ENCODE data around the gene KCNQ1OT1.

KCNQ1OT1 gene

DNA sequence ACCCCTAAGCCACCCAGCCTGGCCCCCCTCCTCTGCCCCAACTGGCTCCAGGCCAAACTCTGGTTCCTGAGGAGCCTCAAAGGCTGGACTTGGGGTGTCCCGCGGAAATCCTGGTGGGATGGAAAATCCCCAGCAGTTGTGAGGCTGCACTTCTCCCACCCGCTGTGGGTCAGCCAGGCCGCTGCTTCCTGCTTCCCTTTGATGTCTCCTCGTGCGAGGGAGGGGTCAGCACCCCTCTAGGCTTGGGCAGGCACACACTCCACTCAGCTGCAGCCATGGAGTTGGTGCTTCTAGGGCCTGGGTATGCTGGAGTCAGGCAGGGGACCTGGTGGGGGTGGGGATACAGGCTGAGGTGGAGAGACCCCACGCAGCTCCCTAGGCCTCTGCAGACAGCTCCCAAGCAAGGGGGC, 12.0 kb downstream of the KCNQ1OT1 start:
- no peak overlapping the region for H3K4me3 ChIP-seq (ENCODE audit: low read length)
- peaks cover 51% of the 10 kb centered on the region for H3K4me1 ChIP-seq (ENCODE audit: insufficient read depth, low read length)
- H3K36me3 ChIP-seq (ENCODE audit: insufficient read depth, low read depth, low read length), result peaks cover 6% of the 10 kb centered on the region; the same call in 1 of the 2 replicates
- H3K27me3 ChIP-seq (ENCODE audit: insufficient read depth, low read length), result peaks cover 4% of the 10 kb centered on the region; the same call in 1 of the 2 replicates
- no peak overlapping the region for H3K27ac ChIP-seq (ENCODE audit: low read length)
- no peak overlapping the region for H3K9ac ChIP-seq (ENCODE audit: low read depth, low read length)
- no peaks in the 10 kb centered on the region for H3K9me3 ChIP-seq (ENCODE audit: insufficient read depth, low read depth, low read length)

- H3K36me3 ChIP-seq (ENCODE audit: insufficient read depth, low read depth, low read length), result peaks cover 6% of the 10 kb centered on the region; the same call in 1 of the 2 replicates
- H3K27ac ChIP-seq (ENCODE audit: low read length), result no peak overlapping the region
- H3K27me3 ChIP-seq (ENCODE audit: insufficient read depth, low read length), result peaks cover 4% of the 10 kb centered on the region; the same call in 1 of the 2 replicates
- H3K9ac ChIP-seq (ENCODE audit: low read depth, low read length), result no peak overlapping the region
- no peak overlapping the region for H3K4me3 ChIP-seq (ENCODE audit: low read length)
- peaks cover 48% of the 10 kb centered on the region for H3K4me1 ChIP-seq (ENCODE audit: insufficient read depth, low read length)
- H3K9me3 ChIP-seq (ENCODE audit: insufficient read depth, low read depth, low read length), result no peaks in the 10 kb centered on the region
Observed at GRCh38 chr11:2687223-2687530, 12.6 kb downstream of the KCNQ1OT1 start.

GRCh38 chr11:2686360-2687222, 13.2 kb downstream of the KCNQ1OT1 start:
- H3K4me1 ChIP-seq (ENCODE audit: insufficient read depth, low read length), result peaks cover 42% of the 10 kb centered on the region
- H3K27me3 ChIP-seq (ENCODE audit: insufficient read depth, low read length), result peaks cover 4% of the 10 kb centered on the region; the same call in 1 of the 2 replicates
- H3K36me3 ChIP-seq (ENCODE audit: insufficient read depth, low read depth, low read length), result peaks cover 6% of the 10 kb centered on the region; the same call in 1 of the 2 replicates

GRCh38 chr11:2685566-2686359, 14.0 kb downstream of the KCNQ1OT1 start:
- Histone ChIP-seq H3K27me3 (ENCODE audit: insufficient read depth, low read length) (peaks cover 8% of the 10 kb centered on the region), H3K9ac (ENCODE audit: low read depth, low read length) (no peak overlapping the region), H3K9me3 (ENCODE audit: insufficient read depth, low read depth, low read length) (no peaks in the 10 kb centered on the region), H3K4me1 (ENCODE audit: insufficient read depth, low read length) (peaks cover 34% of the 10 kb centered on the region), H3K27ac (ENCODE audit: low read length) (no peak overlapping the region), H3K4me3 (ENCODE audit: low read length) (no peak overlapping the region), H3K36me3 (ENCODE audit: insufficient read depth, low read depth, low read length) (peaks cover 6% of the 10 kb centered on the region; the same call in 1 of the 2 replicates)

More at GRCh38 chr11:2686360-2687222, 13.2 kb downstream of the KCNQ1OT1 start:
- H3K9me3 ChIP-seq (ENCODE audit: insufficient read depth, low read depth, low read length), result no peaks in the 10 kb centered on the region
- no peak overlapping the region for H3K9ac ChIP-seq (ENCODE audit: low read depth, low read length)
- H3K4me3 ChIP-seq (ENCODE audit: low read length), result no peak overlapping the region
- H3K27ac ChIP-seq (ENCODE audit: low read length), result no peak overlapping the region

GRCh38 chr11:2685051-2685450, 14.7 kb downstream of the KCNQ1OT1 start:
- Histone ChIP-seq H3K4me3 (ENCODE audit: low read length) (no peak overlapping the region), H3K4me1 (ENCODE audit: insufficient read depth, low read length) (peaks cover 29% of the 10 kb centered on the region; the same call in 1 of the 2 replicates), H3K9ac (ENCODE audit: low read depth, low read length) (no peak overlapping the region), H3K27ac (ENCODE audit: low read length) (no peak overlapping the region), H3K9me3 (ENCODE audit: insufficient read depth, low read depth, low read length) (no peaks in the 10 kb centered on the region), H3K27me3 (ENCODE audit: insufficient read depth, low read length) (peaks cover 8% of the 10 kb centered on the region), H3K36me3 (ENCODE audit: insufficient read depth, low read depth, low read length) (peaks cover 6% of the 10 kb centered on the region; the same call in 1 of the 2 replicates)

DNA sequence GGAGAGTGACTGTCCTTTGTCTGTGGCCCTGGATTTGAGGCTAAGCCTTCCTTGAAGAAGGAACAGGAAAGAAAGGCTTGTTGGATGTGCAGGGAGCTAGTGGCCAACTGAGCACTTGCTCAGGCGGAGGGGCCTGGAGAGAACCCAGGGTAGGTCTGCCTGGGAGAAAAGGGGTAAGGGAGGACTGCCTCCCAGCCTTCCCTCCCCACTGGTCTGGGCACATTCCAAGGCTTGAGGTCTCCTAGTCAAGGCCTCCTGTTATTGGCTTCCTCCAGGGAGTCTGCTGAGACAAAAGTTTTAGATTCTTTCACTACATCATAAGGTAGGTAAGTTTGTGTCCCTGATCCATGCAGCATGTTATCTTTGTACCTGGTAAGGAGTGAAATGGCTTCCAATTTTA, 15.2 kb downstream of the KCNQ1OT1 start:
- peaks cover 29% of the 10 kb centered on the region; the same call in 1 of the 2 replicates for H3K4me1 ChIP-seq (ENCODE audit: insufficient read depth, low read length)
- H3K4me3 ChIP-seq (ENCODE audit: low read length), result no peak overlapping the region
- H3K9ac ChIP-seq (ENCODE audit: low read depth, low read length), result no peak overlapping the region
- no peak overlapping the region for H3K27ac ChIP-seq (ENCODE audit: low read length)
- peaks cover 8% of the 10 kb centered on the region for H3K27me3 ChIP-seq (ENCODE audit: insufficient read depth, low read length)
- no peaks in the 10 kb centered on the region for H3K9me3 ChIP-seq (ENCODE audit: insufficient read depth, low read depth, low read length)
- H3K36me3 ChIP-seq (ENCODE audit: insufficient read depth, low read depth, low read length), result peaks cover 6% of the 10 kb centered on the region; the same call in 1 of the 2 replicates

- H3K4me1 ChIP-seq (ENCODE audit: insufficient read depth, low read length), result peaks cover 29% of the 10 kb centered on the region; the same call in 1 of the 2 replicates
- peaks cover 6% of the 10 kb centered on the region; the same call in 1 of the 2 replicates for H3K36me3 ChIP-seq (ENCODE audit: insufficient read depth, low read depth, low read length)
- H3K9me3 ChIP-seq (ENCODE audit: insufficient read depth, low read depth, low read length), result no peaks in the 10 kb centered on the region
- peaks cover 8% of the 10 kb centered on the region for H3K27me3 ChIP-seq (ENCODE audit: insufficient read depth, low read length)
- H3K9ac ChIP-seq (ENCODE audit: low read depth, low read length), result no peak overlapping the region
- no peak overlapping the region for H3K27ac ChIP-seq (ENCODE audit: low read length)
- H3K4me3 ChIP-seq (ENCODE audit: low read length), result no peak overlapping the region
Observed at GRCh38 chr11:2683806-2684205, 16.0 kb downstream of the KCNQ1OT1 start.

GRCh38 chr11:2681408-2682145, 18.2 kb downstream of the KCNQ1OT1 start:
- Histone ChIP-seq H3K4me3 (ENCODE audit: low read length) (no peak overlapping the region), H3K9ac (ENCODE audit: low read depth, low read length) (no peak overlapping the region), H3K9me3 (ENCODE audit: insufficient read depth, low read depth, low read length) (no peaks in the 10 kb centered on the region), H3K36me3 (ENCODE audit: insufficient read depth, low read depth, low read length) (peaks cover 6% of the 10 kb centered on the region; the same call in 1 of the 2 replicates), H3K4me1 (ENCODE audit: insufficient read depth, low read length) (peaks cover 15% of the 10 kb centered on the region; the same call in 1 of the 2 replicates), H3K27ac (ENCODE audit: low read length) (no peak overlapping the region), H3K27me3 (ENCODE audit: insufficient read depth, low read length) (peaks cover 4% of the 10 kb centered on the region)

- Histone ChIP-seq H3K27me3 (ENCODE audit: insufficient read depth, low read length) (peaks cover 4% of the 10 kb centered on the region; the same call in 1 of the 2 replicates), H3K9me3 (ENCODE audit: insufficient read depth, low read depth, low read length) (no peaks in the 10 kb centered on the region), H3K9ac (ENCODE audit: low read depth, low read length) (no peak overlapping the region), H3K27ac (ENCODE audit: low read length) (no peak overlapping the region), H3K4me1 (ENCODE audit: insufficient read depth, low read length) (peaks cover 11% of the 10 kb centered on the region; the same call in 1 of the 2 replicates), H3K36me3 (ENCODE audit: insufficient read depth, low read depth, low read length) (no peaks in the 10 kb centered on the region), H3K4me3 (ENCODE audit: low read length) (no peak overlapping the region)
Observed at GRCh38 chr11:2679011-2679676, 20.6 kb downstream of the KCNQ1OT1 start.

DNA sequence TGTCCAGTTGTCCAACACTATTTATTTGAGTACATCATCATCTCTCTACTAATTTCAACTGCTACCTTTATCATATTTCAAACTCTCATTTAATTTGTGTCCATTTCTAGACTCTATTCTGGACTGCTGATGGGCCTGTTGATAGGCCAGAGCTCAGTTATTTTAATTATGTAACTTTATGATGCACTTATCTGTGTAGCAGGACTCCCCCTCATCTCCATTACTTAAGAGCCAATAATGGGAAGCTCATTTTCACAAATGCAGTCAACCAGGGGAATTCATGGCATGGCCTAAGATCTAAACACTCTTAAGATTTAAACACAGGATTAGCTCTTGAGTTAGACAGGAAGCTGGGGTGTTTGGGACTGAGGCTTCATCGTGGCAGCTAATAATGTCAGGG, 21.4 kb downstream of the KCNQ1OT1 start:
- H3K4me3 ChIP-seq (ENCODE audit: low read length), result no peak overlapping the region
- H3K9ac ChIP-seq (ENCODE audit: low read depth, low read length), result no peak overlapping the region
- peaks cover 9% of the 10 kb centered on the region; the same call in 1 of the 2 replicates for H3K4me1 ChIP-seq (ENCODE audit: insufficient read depth, low read length)
- H3K9me3 ChIP-seq (ENCODE audit: insufficient read depth, low read depth, low read length), result no peaks in the 10 kb centered on the region
- H3K27me3 ChIP-seq (ENCODE audit: insufficient read depth, low read length), result peaks cover 4% of the 10 kb centered on the region; the same call in 1 of the 2 replicates
- no peak overlapping the region for H3K27ac ChIP-seq (ENCODE audit: low read length)
- H3K36me3 ChIP-seq (ENCODE audit: insufficient read depth, low read depth, low read length), result no peaks in the 10 kb centered on the region
